Cerebellar cortex (tissue), 1 donor: Measurements from ENCODE around the gene TUBAL3.
"Not testable (repeated sequence)": the region's sequence is repeated elsewhere in the genome, so short reads cannot be mapped to it uniquely, and the experiment has no call there.

Source experiments
- DNase-seq: peaks from one replicate; pipeline ENCODE4 v3.0.0-alpha.2; 2015; ENCODE audit warnings: low spot score

Gene TUBAL3

GRCh38 chr10:5379202-5379601 is 25.4 kb downstream of the TUBAL3 start:
- DNase-seq: not testable (repeated sequence)

- DNase-seq: no peak
Observed at GRCh38 chr10:5376450-5376849, 28.2 kb downstream of the TUBAL3 start.

GRCh38 chr10:5373891-5374611 is 30.6 kb downstream of the TUBAL3 start:
- DNase-seq: no peak

GRCh38 chr10:5373307-5373706 is 31.3 kb downstream of the TUBAL3 start:
- no peak for DNase-seq

GRCh38 chr10:5370493-5371352 is 33.9 kb downstream of the TUBAL3 start:
- no peak for DNase-seq

- no peak for DNase-seq
Observed at GRCh38 chr10:5369362-5370158, 35.1 kb downstream of the TUBAL3 start.

GRCh38 chr10:5365928-5366327 is 38.7 kb downstream of the TUBAL3 start:
- DNase-seq: no peak

- no peak for DNase-seq
Observed at GRCh38 chr10:5364890-5365338, 39.7 kb downstream of the TUBAL3 start, which contains the start of gene UCN3. UCN3 (plus strand) TSS chr10:5364966; CDS start chr10:5373721, 8,755 bp downstream.

- DNase-seq: no peak
Observed at GRCh38 chr10:5364374-5364773, 40.3 kb downstream of the TUBAL3 start.

GRCh38 chr10:5362873-5363272 is 41.8 kb downstream of the TUBAL3 start:
- no peak for DNase-seq

GRCh38 chr10:5361966-5362365 is 42.7 kb downstream of the TUBAL3 start:
- no peak for DNase-seq

GRCh38 chr10:5360318-5360915 is 44.2 kb downstream of the TUBAL3 start:
- no peak for DNase-seq

GRCh38 chr10:5356302-5356763 is 48.3 kb downstream of the TUBAL3 start:
- DNase-seq: no peak

GRCh38 chr10:5355594-5356301 is 48.9 kb downstream of the TUBAL3 start:
- DNase-seq: no peak

- DNase-seq: no peak
Observed at GRCh38 chr10:5354068-5354467, 50.6 kb downstream of the TUBAL3 start.

GRCh38 chr10:5349362-5349761 is 55.3 kb downstream of the TUBAL3 start:
- DNase-seq: no peak

- DNase-seq: no peak
Observed at GRCh38 chr10:5346881-5347280, 57.7 kb downstream of the TUBAL3 start.

- DNase-seq: no peak
Observed at GRCh38 chr10:5344746-5345145, 59.9 kb downstream of the TUBAL3 start.

GRCh38 chr10:5343979-5344378 is 60.6 kb downstream of the TUBAL3 start:
- DNase-seq: no peak

- no peak for DNase-seq
Observed at GRCh38 chr10:5343561-5343960, 61.1 kb downstream of the TUBAL3 start.
